Fibroblast of lung (primary cell): ENCODE results near the gene CRACR2B. TPM values are rescaled to one million over a fixed set of nuclear protein-coding genes. Genes with fewer than 3 reads are reported as not detected.

Experiments used
- DNase-seq, 2 donors: peaks; one replicate each; pipeline versions ENCODE4 v3.0.0 to v3.0.0-alpha.2; 2010; ENCODE audit warnings: low read depth in 2 of 2
- H2AFZ ChIP-seq: 2 replicates; pipeline ENCODE4 v1.5.1; 2012; ENCODE audit warnings: low read length, control low read depth, inconsistent platforms
- H3K27ac ChIP-seq: 2 replicates; pipeline ENCODE4 v1.5.1; 2011; ENCODE audit warnings: low read length, control low read depth; ENCODE audit not compliant: insufficient read depth
- H3K27me3 ChIP-seq: 2 replicates; pipeline ENCODE4 v1.5.1; 2011; ENCODE audit warnings: mild to moderate bottlenecking, low read length; ENCODE audit not compliant: control insufficient read depth, insufficient read depth
- H3K36me3 ChIP-seq: 2 replicates; pipeline ENCODE4 v1.5.1; 2011; ENCODE audit warnings: low read length; ENCODE audit not compliant: control insufficient read depth, insufficient read depth
- H3K4me1 ChIP-seq: 2 replicates; pipeline ENCODE4 v1.5.1; 2011; ENCODE audit warnings: low read length; ENCODE audit not compliant: control insufficient read depth, insufficient read depth; ENCODE audit errors: extremely low read depth
- H3K4me2 ChIP-seq: 2 replicates; pipeline ENCODE4 v1.5.1; 2011; ENCODE audit warnings: low read length, control low read depth; ENCODE audit not compliant: insufficient read depth; ENCODE audit errors: extremely low read depth
- H3K4me3 ChIP-seq, 4 experiments: fragments of 200-600 bp in 1 of 4; sonication (generic) in 1 of 4; replicated peaks in 1 of 4; 2 replicates each; pipeline ENCODE4 v1.5.1; 2011 to 2016; ENCODE audit warnings: low read length in 4 of 4, low read depth in 3 of 4, mild to moderate bottlenecking in 3 of 4, control low read depth in 2 of 4, inconsistent platforms in 1 of 4, mixed read lengths in 1 of 4; ENCODE audit not compliant: insufficient read depth in 1 of 4; ENCODE audit errors: control extremely low read depth in 1 of 4
- H3K79me2 ChIP-seq: 2 replicates; pipeline ENCODE4 v1.5.1; 2012; ENCODE audit warnings: mild to moderate bottlenecking, low read length, inconsistent platforms; ENCODE audit not compliant: control insufficient read depth, insufficient read depth
- H3K9ac ChIP-seq: 2 replicates; pipeline ENCODE4 v1.5.1; 2011; ENCODE audit warnings: mild to moderate bottlenecking, low read length, control low read depth; ENCODE audit not compliant: insufficient read depth
- H3K9me3 ChIP-seq: 2 replicates; pipeline ENCODE4 v1.5.1; 2012; ENCODE audit warnings: low read depth, low read length; ENCODE audit not compliant: control insufficient read depth, insufficient read depth
- H4K20me1 ChIP-seq: 2 replicates; pipeline ENCODE4 v1.5.1; 2011; ENCODE audit warnings: low read length; ENCODE audit not compliant: control insufficient read depth, insufficient read depth; ENCODE audit errors: extremely low read depth
- EZH2 ChIP-seq: IDR thresholded peaks from 2 replicates; pipeline ENCODE4 v1.5.1; 2012; ENCODE audit warnings: low read length, control low read depth, mild to moderate bottlenecking; ENCODE audit errors: missing control alignments
- polyA plus RNA-seq, 2 donors: library from polyadenylated mRNA; depleted of rRNA in 1 of 2; stranded (reverse) in 1 of 2; unstranded in 1 of 2; fragments of >200 nt; gene quantifications; 2 replicates each; pipeline ENCODE4 v1.2.1, GENCODE V29; 2011 to 2012; ENCODE audit warnings: missing spikeins in 1 of 2
- total RNA-seq: library from RNA; depleted of rRNA; stranded (reverse); fragments of >200 nt; gene quantifications from 2 replicates; pipeline ENCODE4 v1.2.1, GENCODE V29; 2014
- TF ChIP-seq, protein P1 (sequence below), 2 donors: IDR thresholded peaks in 1 of 2; conservative IDR thresholded peaks in 1 of 2; 1 replicate in 1 of 2; 2 replicates in 1 of 2; pipeline ENCODE4 v1.5.1; 2011 to 2012; ENCODE audit warnings: low read length in 2 of 2, control low read depth in 1 of 2, inconsistent platforms in 1 of 2, low read depth in 1 of 2, mild to moderate bottlenecking in 1 of 2

Gene CRACR2B
- total and polyA plus RNA-seq, 2 donors (not counting 1 experiment from before 2014, with no cell fraction given) = 0.11 to 0.66 TPM

DNA sequence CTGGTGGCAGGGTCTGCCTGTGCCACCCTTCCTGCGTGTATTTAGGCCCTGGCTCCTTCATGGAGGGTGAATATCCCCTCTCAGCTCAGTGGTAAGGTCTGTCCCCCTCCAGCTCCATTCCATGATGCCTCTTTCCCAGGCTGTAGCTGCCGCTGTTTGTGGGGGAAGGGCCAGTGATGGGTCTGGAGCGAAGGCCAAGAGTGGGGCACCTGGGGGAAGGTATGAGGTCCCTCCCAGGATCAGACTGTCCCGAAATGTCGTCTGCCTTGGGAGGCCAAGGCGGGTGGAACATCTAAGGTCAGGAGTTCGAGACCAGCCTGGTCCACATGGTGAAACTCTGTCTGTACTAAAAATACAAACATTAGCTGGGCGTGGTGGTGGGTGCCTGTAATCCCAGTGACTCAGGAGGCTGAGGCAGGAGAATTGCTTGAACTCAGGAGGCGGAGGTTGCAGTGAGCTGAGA, 6.2 kb downstream of the CRACR2B start:
- peak overlapping the region; percentile 75 to 83 (median 78) for H3K4me3 ChIP-seq
- peak overlapping the region; percentile 88 for H3K27ac ChIP-seq
- H4K20me1 ChIP-seq = no peaks in the 10 kb centered on the region
- DNase-seq = peak in 1 of 2 donors; percentile 40
- TF ChIP-seq EZH2 = no peak
- TF ChIP-seq, protein P1, sequence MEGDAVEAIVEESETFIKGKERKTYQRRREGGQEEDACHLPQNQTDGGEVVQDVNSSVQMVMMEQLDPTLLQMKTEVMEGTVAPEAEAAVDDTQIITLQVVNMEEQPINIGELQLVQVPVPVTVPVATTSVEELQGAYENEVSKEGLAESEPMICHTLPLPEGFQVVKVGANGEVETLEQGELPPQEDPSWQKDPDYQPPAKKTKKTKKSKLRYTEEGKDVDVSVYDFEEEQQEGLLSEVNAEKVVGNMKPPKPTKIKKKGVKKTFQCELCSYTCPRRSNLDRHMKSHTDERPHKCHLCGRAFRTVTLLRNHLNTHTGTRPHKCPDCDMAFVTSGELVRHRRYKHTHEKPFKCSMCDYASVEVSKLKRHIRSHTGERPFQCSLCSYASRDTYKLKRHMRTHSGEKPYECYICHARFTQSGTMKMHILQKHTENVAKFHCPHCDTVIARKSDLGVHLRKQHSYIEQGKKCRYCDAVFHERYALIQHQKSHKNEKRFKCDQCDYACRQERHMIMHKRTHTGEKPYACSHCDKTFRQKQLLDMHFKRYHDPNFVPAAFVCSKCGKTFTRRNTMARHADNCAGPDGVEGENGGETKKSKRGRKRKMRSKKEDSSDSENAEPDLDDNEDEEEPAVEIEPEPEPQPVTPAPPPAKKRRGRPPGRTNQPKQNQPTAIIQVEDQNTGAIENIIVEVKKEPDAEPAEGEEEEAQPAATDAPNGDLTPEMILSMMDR (conservative IDR thresholded peaks at IDR 0.05 in 1 of 2, IDR thresholded peaks at IDR 0.05 in 1 of 2; ENCODE audit: low read depth in 1 of 2, low read length in 2 of 2) = no peak
- H2AFZ ChIP-seq = no peak overlapping the region
- H3K4me2 ChIP-seq = peak overlapping the region; percentile 93
- no peaks in the 10 kb centered on the region for H3K27me3 ChIP-seq
- H3K9me3 ChIP-seq = no peaks in the 10 kb centered on the region
- peaks cover 39% of the 10 kb centered on the region for H3K4me1 ChIP-seq
- H3K9ac ChIP-seq = peak overlapping the region; percentile 74
- peaks cover 26% of the 10 kb centered on the region for H3K36me3 ChIP-seq
- peaks cover 45% of the 10 kb centered on the region for H3K79me2 ChIP-seq

DNA sequence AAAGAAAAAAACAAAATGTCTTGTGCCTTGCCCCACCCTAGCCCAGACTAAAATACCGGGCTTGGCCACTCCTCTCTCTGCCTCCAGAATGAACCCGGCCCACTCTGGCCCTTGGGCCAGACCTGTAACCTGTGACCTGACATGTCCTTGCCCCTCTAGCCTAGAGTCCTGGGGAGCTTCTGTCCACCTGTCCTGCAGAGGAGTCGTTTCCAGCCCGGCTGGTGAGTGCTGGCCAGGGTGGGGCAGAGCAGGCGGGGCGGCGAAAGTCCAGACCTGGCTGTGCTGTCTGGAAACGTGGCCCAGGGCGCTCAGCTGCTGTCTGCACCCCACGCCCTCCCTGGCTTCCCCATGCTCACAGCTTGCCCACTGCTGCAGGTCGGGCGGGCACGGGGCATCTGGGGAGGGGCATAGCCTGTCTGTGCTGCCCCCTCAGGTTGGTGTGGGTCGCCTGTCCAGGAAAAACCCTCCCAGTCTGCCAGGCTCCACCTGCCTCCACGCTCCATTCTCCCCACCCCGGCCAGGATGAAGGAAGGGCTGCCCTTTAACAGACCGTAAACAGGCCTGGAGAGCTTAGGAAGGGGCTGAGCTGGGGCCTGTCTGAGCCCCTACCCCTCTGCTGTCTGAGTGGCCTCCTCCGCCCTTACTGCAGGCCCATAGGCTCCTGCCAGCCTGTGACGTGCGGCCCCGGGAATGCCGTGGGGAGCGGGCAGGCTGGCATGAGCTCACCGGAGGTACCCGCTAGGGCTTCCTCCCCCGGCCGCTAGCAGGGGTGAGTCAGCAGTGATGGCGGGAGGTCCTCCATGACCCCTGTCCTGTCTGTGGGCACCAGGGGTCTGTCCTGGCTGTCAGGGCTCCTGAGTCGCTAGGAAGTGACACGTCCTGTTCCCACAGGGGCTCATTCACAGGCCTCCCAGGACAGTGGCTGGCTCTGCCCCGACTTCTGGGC, 6.9 kb downstream of the CRACR2B start:
- Histone ChIP-seq H2AFZ (no peak overlapping the region), H3K36me3 (peaks cover 33% of the 10 kb centered on the region), H3K9ac (peak overlapping the region; percentile 53), H3K4me1 (peaks cover 33% of the 10 kb centered on the region), H3K9me3 (no peaks in the 10 kb centered on the region), H3K27me3 (no peaks in the 10 kb centered on the region), H3K27ac (peak overlapping the region; percentile 88), H4K20me1 (no peaks in the 10 kb centered on the region), H3K4me2 (peak overlapping the region; percentile 87), H3K4me3 (peak overlapping the region in 3 of 4 experiments; percentile 37 to 83 (median 80)), H3K79me2 (peaks cover 51% of the 10 kb centered on the region)
- no peak for TF ChIP-seq EZH2
- TF ChIP-seq, protein P1 (conservative IDR thresholded peaks at IDR 0.05 in 1 of 2, IDR thresholded peaks at IDR 0.05 in 1 of 2; ENCODE audit: low read depth in 1 of 2, low read length in 2 of 2) = no peak
- DNase-seq = peak; percentile 64 to 83

DNA sequence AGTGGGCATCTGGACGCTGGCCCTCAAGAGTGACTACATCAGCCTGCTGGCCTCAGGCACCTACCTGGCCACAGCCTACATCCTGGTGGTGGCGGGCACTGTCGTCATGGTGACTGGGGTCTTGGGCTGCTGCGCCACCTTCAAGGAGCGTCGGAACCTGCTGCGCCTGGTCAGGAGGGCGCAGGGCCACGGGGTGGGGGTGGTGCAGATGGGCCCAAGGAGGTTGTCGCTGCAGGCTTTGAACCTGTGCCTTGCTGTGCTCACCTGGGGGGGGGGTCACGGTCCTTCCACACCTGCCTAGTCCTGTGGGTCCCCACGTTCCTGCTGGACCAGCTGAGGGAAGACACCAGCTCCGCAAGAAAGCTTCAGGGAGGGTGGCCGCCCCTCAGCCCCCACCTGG, 8.6 kb downstream of the CRACR2B start:
- H3K9ac ChIP-seq = no peak overlapping the region
- no peak overlapping the region for H3K27ac ChIP-seq
- peaks cover 3% of the 10 kb centered on the region for H4K20me1 ChIP-seq
- H3K79me2 ChIP-seq = peaks cover 68% of the 10 kb centered on the region
- no peaks in the 10 kb centered on the region for H3K9me3 ChIP-seq
- H3K4me2 ChIP-seq = no peak overlapping the region
- no peak for DNase-seq
- no peak overlapping the region for H3K4me3 ChIP-seq
- H3K27me3 ChIP-seq = no peaks in the 10 kb centered on the region
- peaks cover 45% of the 10 kb centered on the region for H3K36me3 ChIP-seq
- H3K4me1 ChIP-seq = peaks cover 38% of the 10 kb centered on the region
- TF ChIP-seq, protein P1 (conservative IDR thresholded peaks at IDR 0.05 in 1 of 2, IDR thresholded peaks at IDR 0.05 in 1 of 2; ENCODE audit: low read depth in 1 of 2, low read length in 2 of 2) = no peak
- TF ChIP-seq EZH2 = no peak
- H2AFZ ChIP-seq = no peak overlapping the region
